Activated CD8-positive, alpha-beta T cell treated with anti-CD3 and anti-CD28 coated beads, Interleukin-2, amount 10 ng/mL, durations not matched to agents 7 days and 5 days (primary cell): ENCODE results near the gene GSG1L2. TPM values are rescaled to one million over a fixed set of nuclear protein-coding genes. Genes with fewer than 3 reads are reported as not detected.

Experiments
- ATAC-seq: fragments of 150-1000 bp; cut with Tn5 transposase; one replicate; pipeline ENCODE4 v1.10.0; 2021; ENCODE audit warnings: moderate library complexity
- CTCF ChIA-PET: fragments of 350-600 bp; sonication (Branson Sonifier 250); formaldehyde crosslinking; loops from one replicate; lab custom pipeline; 2021; ENCODE audit warnings: antibody characterized with exemption; lab: Charles Lee
- POLR2A ChIA-PET: fragments of 350-600 bp; sonication (Branson Sonifier 250); formaldehyde crosslinking; loops from one replicate; lab custom pipeline; 2021; ENCODE audit warnings: antibody characterized with exemption; lab: Charles Lee
- DNase-seq: peaks from one replicate; pipeline ENCODE4 v3.0.0-alpha.2; 2020
- H3K27ac Mint-ChIP-seq: one replicate; pipeline ENCODE4 v1.8.0; 2021; ENCODE audit warnings: mild to moderate bottlenecking, mixed read lengths
- H3K27me3 Mint-ChIP-seq: one replicate; pipeline ENCODE4 v1.8.0; 2021; ENCODE audit warnings: low read depth, mixed read lengths
- H3K36me3 Mint-ChIP-seq: one replicate; pipeline ENCODE4 v1.8.0; 2021; ENCODE audit warnings: low read depth, mixed read lengths
- H3K4me1 Mint-ChIP-seq: one replicate; pipeline ENCODE4 v1.8.0; 2021; ENCODE audit warnings: low read depth, mixed read lengths
- H3K4me3 Mint-ChIP-seq: one replicate; pipeline ENCODE4 v1.8.0; 2021; ENCODE audit warnings: mild to moderate bottlenecking, mixed read lengths
- H3K9me3 Mint-ChIP-seq: one replicate; pipeline ENCODE4 v1.8.0; 2022; ENCODE audit warnings: mixed read lengths; ENCODE audit not compliant: insufficient read depth
- total RNA-seq, 2 experiments: library from RNA; stranded (reverse); gene quantifications; one replicate each; pipeline ENCODE4 v1.2.3, GENCODE V29; 2021

GSG1L2 gene
- total RNA-seq, 2 experiments from 2014 or later = not detected

DNA sequence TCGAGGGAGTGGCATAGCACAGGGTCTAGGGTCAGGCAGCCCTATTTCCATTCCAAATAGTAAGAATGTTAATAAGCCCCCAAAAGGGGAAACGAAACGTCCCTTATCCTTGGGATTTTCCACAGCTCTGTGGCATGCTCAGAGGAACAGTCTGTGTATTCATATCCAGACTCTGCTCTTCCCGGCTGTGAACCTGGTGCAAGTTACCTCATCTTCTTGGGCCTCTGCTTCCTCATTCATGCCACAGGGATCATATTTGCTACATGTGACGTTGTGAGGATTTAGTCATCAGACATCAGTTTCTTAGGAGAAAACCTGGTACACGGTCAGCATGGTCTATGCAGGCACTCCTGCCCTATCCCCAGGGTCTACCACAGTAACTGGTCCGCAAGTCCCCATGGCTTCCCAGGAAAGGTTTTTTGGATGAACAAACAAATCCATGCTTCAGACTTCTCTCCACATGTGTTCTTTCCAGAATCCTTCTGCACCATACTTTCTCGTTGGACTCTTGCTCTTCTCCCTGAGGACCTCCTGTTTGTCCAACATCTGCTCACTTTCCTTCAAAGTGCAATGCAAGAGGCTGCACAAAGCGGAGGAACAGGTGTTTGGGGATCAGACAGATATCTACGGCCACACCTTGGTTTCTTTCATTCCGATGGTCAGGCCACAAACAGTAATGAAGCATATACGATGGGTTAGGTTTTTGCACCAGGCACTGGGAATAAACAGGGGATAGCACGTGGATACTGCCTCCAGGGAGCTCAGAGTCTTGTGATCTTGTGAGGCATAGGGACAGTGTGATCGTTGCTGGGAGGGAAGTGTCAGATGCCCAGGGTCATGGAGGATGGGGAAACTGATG is 21.5 kb upstream of the GSG1L2 start:
- Mint-ChIP-seq H3K9me3 (no peaks in the 10 kb centered on the region), H3K27ac (no peak overlapping the region), H3K4me1 (no peaks in the 10 kb centered on the region), H3K27me3 (no peaks in the 10 kb centered on the region), H3K36me3 (no peaks in the 10 kb centered on the region), H3K4me3 (no peak overlapping the region)
- ChIA-PET CTCF (no interaction called here), POLR2A (no interaction called here)
- ATAC-seq (no peak), DNase-seq (no peak)

DNA sequence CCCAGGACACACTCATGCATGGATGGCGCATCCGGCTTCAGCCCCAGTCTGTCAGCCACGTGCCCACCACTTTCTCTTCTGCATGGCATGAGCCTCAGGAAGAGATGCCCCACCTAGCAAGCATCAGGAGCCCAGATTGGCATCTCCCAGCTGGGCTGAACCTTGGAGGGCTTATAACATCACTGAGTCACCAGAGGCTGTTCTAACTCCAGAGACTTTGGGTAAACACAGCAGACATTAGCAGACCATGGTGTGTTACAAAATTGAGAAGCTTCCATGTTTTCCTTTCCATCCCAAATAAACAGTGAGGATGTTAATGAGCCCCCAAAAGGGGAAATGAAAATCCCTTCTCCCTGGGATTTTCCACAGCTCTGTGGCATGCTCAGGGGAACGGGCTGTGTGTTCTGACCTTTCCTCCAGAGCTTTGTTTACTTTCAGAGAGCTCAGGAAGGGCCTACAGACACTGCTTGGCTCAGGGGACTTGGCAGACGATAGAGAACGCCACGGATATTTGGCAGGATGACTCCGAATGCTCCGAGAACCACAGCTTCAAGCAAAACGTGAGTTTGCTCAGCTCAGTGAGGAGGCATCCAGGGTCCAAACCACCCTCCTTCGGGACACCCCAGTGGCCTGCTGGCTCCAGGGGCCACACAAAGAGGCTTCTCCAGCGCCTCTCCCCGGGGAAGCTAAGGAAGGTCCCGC is 20.3 kb upstream of the GSG1L2 start:
- ChIA-PET POLR2A (no interaction called here), CTCF (interaction anchor here (0.9 to 1.2 kb wide), 2 partner anchors 74 to 98 kb away, joined by 3 read pairs; no protein-coding TSS in a partner anchor)
- Mint-ChIP-seq H3K9me3 (no peaks in the 10 kb centered on the region), H3K27ac (no peak overlapping the region), H3K27me3 (no peaks in the 10 kb centered on the region), H3K4me1 (no peaks in the 10 kb centered on the region), H3K4me3 (no peak overlapping the region), H3K36me3 (no peaks in the 10 kb centered on the region)
- DNase-seq = no peak
- no peak for ATAC-seq

GRCh38 chr17:9839433-9839832 is 17.6 kb upstream of the GSG1L2 start:
- ATAC-seq = no peak
- H3K36me3 Mint-ChIP-seq = no peaks in the 10 kb centered on the region
- H3K27me3 Mint-ChIP-seq = no peaks in the 10 kb centered on the region
- ChIA-PET CTCF (no interaction called here), POLR2A (no interaction called here)
- no peaks in the 10 kb centered on the region for H3K9me3 Mint-ChIP-seq
- no peak for DNase-seq
- H3K4me3 Mint-ChIP-seq = no peak overlapping the region
- no peaks in the 10 kb centered on the region for H3K4me1 Mint-ChIP-seq
- H3K27ac Mint-ChIP-seq = no peak overlapping the region

DNA sequence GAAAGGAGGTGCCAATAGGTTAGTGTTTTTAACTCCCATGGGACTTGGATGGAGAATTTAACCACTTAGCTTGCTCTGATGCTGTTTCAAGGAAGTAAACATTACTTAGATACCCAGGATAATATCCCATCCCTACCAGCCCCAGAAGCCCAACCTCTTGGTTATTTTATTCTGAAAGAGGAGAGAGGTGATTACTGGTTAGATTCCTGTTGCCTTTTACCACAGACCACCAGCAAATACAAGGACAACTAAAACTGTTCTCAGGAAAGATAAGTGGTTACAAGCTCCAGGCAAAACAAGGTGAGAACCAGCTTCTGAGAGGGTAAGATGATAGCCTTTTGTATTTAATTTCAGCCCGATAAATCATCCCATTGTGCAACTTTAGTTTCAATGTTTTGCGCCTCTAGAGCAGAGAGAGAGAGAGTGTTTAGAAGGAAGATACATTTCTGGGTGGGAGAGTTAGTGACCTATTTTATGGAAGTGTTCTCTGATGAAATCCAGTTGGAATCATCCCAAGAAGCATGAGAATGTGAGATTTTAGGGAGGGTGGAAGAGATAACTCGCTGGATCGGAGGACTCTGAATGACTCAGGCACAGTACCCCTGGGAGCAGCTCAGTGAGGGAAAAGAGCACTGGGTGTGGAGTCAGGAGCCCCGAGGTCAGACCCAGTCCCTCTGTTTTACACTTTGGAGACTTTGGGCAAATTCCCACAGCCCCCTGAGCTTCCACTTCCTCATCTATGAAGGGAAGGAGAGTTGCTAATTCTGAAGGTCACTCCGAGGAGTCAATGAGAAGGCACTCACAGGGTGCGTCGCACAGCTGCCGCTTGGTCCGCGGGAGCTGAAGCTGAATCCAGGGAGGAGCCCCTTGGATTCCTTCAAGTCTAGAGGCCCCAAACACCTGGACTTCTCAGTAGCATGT is 15.9 kb upstream of the GSG1L2 start:
- Mint-ChIP-seq H3K9me3 (no peaks in the 10 kb centered on the region), H3K4me1 (no peaks in the 10 kb centered on the region), H3K4me3 (no peak overlapping the region), H3K36me3 (no peaks in the 10 kb centered on the region), H3K27me3 (no peaks in the 10 kb centered on the region), H3K27ac (no peak overlapping the region)
- DNase-seq = no peak
- ChIA-PET CTCF (no interaction called here), POLR2A (no interaction called here)
- ATAC-seq = no peak

- Mint-ChIP-seq H3K36me3 (no peaks in the 10 kb centered on the region), H3K27me3 (peaks cover 2% of the 10 kb centered on the region), H3K4me3 (no peak overlapping the region), H3K9me3 (no peaks in the 10 kb centered on the region), H3K4me1 (no peaks in the 10 kb centered on the region), H3K27ac (no peak overlapping the region)
- ATAC-seq (no peak), DNase-seq (no peak)
- ChIA-PET POLR2A (no interaction called here), CTCF (no interaction called here)
Measured at GRCh38 chr17:9833922-9834321, 12.0 kb upstream of the GSG1L2 start.

GRCh38 chr17:9830711-9831110 is 8.8 kb upstream of the GSG1L2 start:
- Mint-ChIP-seq H3K4me1 (no peaks in the 10 kb centered on the region), H3K27ac (no peak overlapping the region), H3K36me3 (no peaks in the 10 kb centered on the region), H3K9me3 (no peaks in the 10 kb centered on the region), H3K4me3 (no peak overlapping the region), H3K27me3 (peaks cover 2% of the 10 kb centered on the region)
- ChIA-PET POLR2A (no interaction called here), CTCF (no interaction called here)
- no peak for DNase-seq
- ATAC-seq = no peak

DNA sequence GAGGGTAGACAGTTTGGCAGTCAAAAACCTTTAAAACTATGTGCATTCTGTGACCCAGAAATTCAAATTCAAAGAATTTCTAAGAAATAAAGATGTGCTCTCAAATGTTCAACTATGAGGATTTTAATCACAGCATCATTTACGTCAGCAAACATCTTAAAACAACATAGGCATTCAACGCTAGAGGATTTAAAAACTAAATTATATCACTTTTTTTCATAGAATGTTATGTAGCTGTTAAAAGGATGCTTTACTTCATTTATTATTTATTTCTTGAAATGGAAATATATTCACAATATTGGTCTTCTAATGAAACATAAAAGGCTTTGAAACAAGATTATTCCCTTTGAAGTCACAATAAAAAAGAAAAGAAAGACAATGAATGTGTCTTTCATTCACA is 7.5 kb upstream of the GSG1L2 start:
- Mint-ChIP-seq H3K36me3 (no peaks in the 10 kb centered on the region), H3K27me3 (peaks cover 2% of the 10 kb centered on the region), H3K4me1 (no peaks in the 10 kb centered on the region), H3K27ac (no peak overlapping the region), H3K4me3 (no peak overlapping the region), H3K9me3 (no peaks in the 10 kb centered on the region)
- ChIA-PET POLR2A (no interaction called here), CTCF (no interaction called here)
- no peak for DNase-seq
- ATAC-seq = no peak

- peaks cover 2% of the 10 kb centered on the region for H3K27me3 Mint-ChIP-seq
- DNase-seq = no peak
- no peaks in the 10 kb centered on the region for H3K36me3 Mint-ChIP-seq
- H3K27ac Mint-ChIP-seq = no peak overlapping the region
- no peaks in the 10 kb centered on the region for H3K9me3 Mint-ChIP-seq
- H3K4me3 Mint-ChIP-seq = no peak overlapping the region
- ATAC-seq = no peak
- CTCF ChIA-PET = no interaction called here
- POLR2A ChIA-PET = no interaction called here
- H3K4me1 Mint-ChIP-seq = no peaks in the 10 kb centered on the region
Measured at GRCh38 chr17:9828296-9829295, 6.7 kb upstream of the GSG1L2 start.

GRCh38 chr17:9825641-9826150 is 3.8 kb upstream of the GSG1L2 start, which contains the start of gene GLP2R:
GLP2R (plus strand) TSS chr17:9825924; CDS start chr17:9826064, 140 bp downstream.
- no peak for DNase-seq
- H3K36me3 Mint-ChIP-seq = no peaks in the 10 kb centered on the region
- CTCF ChIA-PET = no interaction called here
- H3K9me3 Mint-ChIP-seq = no peaks in the 10 kb centered on the region
- POLR2A ChIA-PET = no interaction called here
- H3K4me1 Mint-ChIP-seq = no peaks in the 10 kb centered on the region
- peaks cover 2% of the 10 kb centered on the region for H3K27me3 Mint-ChIP-seq
- H3K27ac Mint-ChIP-seq = no peak within 1 kb of the TSS
- ATAC-seq = no peak
- H3K4me3 Mint-ChIP-seq = no peak within 1 kb of the TSS

GRCh38 chr17:9824797-9825338 is 3.0 kb upstream of the GSG1L2 start:
- Mint-ChIP-seq H3K9me3 (no peaks in the 10 kb centered on the region), H3K4me3 (no peak overlapping the region), H3K27me3 (peaks cover under 1% of the 10 kb centered on the region), H3K36me3 (no peaks in the 10 kb centered on the region), H3K4me1 (no peaks in the 10 kb centered on the region), H3K27ac (no peak overlapping the region)
- ChIA-PET POLR2A (no interaction called here), CTCF (interaction anchor here (0.6 kb wide), 1 partner anchor 419 kb away, joined by 3 read pairs; no protein-coding TSS in a partner anchor)
- ATAC-seq (no peak), DNase-seq (no peak)
